SH-SY5Y (cell line): ENCODE measurements around the gene DDX42.

ENCODE experiments used
- GATA2 ChIP-seq: IDR thresholded peaks from 2 replicates; pipeline ENCODE4 v1.6.1; 2011; ENCODE audit warnings: mild to moderate bottlenecking, low read depth, low read length
- GATA3 ChIP-seq: IDR thresholded peaks from 2 replicates; pipeline ENCODE4 v1.6.1; 2011; ENCODE audit warnings: low read depth, mild to moderate bottlenecking, low read length, moderate library complexity

DNA sequence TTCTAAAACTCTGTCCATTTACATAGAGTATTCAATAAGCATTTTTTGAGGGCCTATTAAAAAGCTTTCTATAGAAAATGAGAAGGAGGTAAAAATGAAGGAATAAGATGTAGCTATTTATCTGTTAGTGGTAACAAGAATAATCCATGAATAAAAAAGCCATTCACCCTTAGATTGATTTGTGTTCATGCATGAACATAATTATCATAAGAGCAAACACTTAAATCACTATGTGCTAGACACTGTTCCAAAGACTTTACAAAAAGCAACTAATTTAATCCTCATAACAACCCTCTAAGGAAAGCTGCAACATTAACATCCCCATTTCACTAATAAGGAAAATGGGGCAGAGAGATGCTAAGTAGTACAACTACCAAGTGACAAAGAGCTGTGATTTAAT, 7.2 kb upstream of the DDX42 start:
- no peak for TF ChIP-seq GATA2
- TF ChIP-seq GATA3, result no peak
